GM18499 (cell line): ENCODE results near the gene ABLIM1.

Source experiments
- ATAC-seq: cut with Tn5 transposase; IDR thresholded peaks from one replicate; pipeline ENCODE4 v1.9.1; 2021; ENCODE audit warnings: moderate number of reproducible peaks; ENCODE audit not compliant: insufficient read depth, unreplicated experiment

Gene ABLIM1

GRCh38 chr10:114681542-114681941, 23.5 kb upstream of the ABLIM1 start:
- no peak for ATAC-seq

- no peak for ATAC-seq
Observed at GRCh38 chr10:114680543-114681117, 22.6 kb upstream of the ABLIM1 start.

- no peak for ATAC-seq
Observed at GRCh38 chr10:114679552-114679951, 21.5 kb upstream of the ABLIM1 start.

DNA sequence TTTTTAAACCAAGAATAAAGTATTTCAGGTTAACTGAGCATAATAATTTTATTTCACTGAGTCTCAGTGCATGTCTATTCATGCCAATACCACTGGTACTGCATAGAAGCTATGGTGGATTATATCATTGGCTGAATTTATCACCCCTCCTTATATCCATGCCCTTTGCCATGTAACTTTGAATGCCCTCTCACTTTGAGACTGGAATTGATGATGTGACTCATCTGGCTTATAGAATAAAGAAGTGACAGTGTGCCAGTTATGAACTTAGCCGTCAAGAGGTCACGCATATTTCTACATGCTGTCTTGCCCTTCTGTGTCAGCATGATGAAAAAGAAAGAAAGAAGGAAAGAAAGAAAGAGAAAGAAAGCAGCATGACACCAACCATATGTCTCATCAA, 20.7 kb upstream of the ABLIM1 start:
- no peak for ATAC-seq

GRCh38 chr10:114678336-114678735, 20.3 kb upstream of the ABLIM1 start:
- ATAC-seq, result no peak

GRCh38 chr10:114674346-114674745, 16.3 kb upstream of the ABLIM1 start:
- ATAC-seq, result no peak

GRCh38 chr10:114669648-114670047, 11.6 kb upstream of the ABLIM1 start:
- ATAC-seq, result no peak

DNA sequence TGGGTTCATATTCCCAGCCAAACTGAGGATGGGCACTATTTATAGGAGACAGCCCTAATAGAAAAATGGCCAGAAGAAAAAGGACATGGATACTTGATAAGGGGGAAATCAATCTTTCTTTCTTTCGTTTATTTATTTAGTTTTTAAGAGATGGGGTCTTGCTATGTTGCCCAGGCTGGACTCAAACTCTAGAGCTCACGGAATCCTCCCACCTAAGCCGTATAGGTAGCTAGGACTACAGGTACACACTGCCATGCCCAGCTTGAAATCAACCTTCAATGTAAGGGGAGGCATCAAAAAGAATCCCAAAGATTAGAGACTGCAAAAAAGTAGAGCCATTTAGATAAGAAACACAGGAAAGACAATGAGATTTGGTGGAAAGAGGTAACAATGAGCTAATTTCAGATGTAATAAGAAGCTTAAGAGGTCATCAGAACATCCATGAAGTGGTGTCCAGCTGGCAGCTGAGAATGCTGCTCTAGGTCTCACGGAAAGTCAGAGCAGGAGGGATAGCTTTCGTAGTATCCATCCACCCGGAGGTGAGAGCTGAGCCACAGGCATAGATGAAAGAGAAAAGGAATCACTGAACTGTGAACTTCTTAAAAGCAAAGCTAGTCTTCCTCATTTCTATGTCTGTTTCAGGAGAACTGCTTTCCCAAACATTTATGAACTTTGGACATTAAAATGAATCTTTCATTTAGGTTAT, 10.5 kb upstream of the ABLIM1 start:
- ATAC-seq, result no peak

GRCh38 chr10:114665873-114666272, 7.8 kb upstream of the ABLIM1 start:
- no peak for ATAC-seq

- no peak for ATAC-seq
Observed at GRCh38 chr10:114665406-114665805, 7.3 kb upstream of the ABLIM1 start.

DNA sequence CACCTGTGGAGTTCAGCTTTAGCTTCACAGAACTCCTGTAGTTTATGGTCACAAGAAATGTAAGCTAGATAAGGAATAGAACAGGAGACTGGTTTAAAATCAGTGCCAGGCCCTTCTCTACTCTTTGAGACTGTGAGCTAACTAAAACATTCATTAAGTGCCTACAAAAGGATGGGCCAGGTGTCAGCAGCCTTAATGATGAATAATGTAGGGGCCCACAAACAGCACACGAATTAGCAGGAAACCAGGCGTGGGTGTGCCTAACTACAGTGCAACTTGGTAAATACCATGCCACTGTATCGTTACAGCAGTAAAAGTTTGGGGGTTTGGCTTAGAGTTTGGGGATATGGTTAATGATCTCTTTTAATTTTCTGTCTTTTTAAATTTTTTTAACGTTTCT, 6.1 kb upstream of the ABLIM1 start:
- no peak for ATAC-seq

DNA sequence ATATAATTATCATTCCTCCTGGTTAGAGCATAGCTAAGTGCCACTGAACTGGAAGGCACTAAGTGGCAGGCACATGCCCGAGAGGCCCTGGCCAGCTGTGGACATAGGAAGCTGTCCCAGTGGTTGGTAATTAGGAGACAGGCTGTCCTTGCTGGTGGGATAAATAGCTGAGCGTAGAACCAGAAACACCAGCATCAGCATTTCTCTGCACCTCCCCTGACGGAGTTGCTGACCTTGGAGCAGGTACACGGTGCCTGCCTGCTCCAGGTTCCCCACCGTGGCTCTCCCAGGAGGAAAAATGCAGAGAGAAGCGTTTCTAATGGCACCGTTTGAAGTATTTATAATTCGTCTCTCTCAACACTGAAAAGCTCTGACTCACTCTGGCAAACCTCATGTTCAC, 5.6 kb upstream of the ABLIM1 start:
- ATAC-seq, result no peak

DNA sequence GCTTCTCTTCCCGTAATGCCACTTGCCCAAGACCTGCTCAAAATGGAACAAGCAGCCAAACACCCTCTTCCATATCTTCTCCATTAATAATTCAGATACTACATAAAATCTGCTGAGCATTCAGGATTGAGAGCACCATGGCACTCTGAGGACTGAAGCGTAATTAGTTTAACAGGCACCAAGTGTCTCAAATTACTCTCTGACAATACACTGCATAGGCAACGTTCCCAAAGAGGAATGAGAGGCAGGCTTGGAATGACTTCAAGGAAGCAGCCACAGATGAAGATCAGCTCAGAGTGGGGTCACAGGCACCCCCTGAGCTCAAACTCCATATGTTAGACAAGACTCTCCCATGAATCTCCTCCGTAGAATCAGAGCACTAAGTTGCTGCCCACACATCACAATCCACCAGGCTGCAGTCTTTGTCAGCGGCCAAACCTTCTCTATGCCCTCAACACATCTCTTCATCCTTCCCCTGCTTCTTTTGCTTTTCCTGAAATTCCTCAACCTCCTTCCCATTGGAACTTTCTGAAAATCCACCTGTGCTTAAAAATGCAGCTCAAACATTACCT, 4.7 kb upstream of the ABLIM1 start:
- ATAC-seq, result no peak

DNA sequence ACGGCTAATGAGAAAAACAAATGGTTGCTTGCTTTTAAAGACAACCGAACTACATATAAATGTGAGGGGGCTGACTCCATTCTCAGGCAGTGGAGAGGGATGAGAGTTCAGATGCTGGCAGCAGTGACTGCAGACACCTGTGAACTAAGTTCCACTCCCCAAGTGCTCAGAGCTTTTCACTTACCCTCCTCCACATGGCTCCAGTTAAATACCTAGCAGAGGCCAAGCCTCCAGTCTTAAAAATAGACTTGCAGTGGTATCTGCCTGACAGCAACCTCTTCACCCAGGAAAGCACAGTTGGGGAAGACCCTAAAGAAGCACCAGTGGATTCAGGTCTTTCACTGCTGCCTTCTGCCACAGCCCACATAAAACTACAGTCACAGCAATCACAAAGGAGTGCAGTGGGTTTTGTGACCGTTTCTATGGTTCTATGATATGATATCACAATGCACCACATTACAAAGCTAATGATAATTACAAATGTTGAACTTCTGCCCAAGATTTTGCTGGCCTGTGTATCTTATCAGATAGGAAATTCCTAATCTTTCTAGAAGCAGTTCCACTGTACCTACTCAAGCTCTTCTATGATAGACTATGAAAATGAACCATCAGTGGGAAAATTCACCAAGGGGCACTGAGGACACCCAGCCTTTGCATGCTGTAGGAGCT, 3.3 kb upstream of the ABLIM1 start:
- ATAC-seq, result no peak

GRCh38 chr10:114655671-114656070, 2.4 kb downstream of the ABLIM1 start:
- ATAC-seq, result no peak

DNA sequence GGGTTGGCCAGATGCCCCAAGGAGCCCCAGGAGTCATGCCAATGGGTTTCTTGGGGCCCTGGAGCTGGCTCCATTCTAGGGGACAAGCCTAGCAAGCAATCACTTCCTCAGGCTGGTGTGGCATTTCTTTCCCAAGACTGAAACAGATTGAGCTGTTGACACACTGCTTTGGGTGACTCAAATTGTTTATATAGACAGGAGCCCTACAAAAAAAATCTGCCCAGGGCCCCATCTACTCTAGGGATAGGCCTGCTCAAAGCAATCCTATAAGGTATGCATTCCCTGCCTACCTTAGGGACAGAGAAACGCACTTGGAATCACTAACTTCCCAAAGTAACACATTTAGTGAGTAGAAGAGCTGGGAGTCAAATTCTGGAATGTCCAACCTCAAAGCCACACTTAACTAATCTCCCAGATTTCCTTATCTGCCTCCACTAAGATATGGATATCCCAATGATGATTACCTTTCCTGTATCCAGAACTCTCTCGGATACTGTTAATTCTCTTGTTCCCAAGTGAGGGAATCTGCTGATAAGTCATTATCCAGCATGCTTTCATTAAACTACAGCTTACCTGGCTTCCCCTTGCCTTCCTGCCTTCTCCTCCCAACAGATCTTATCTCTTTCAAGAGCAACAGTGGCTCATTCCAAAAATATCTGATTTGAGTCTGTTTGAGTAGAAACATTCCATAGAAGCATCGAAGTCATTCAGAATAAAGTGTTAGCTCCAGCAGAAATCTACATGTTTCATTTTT, 3.1 kb downstream of the ABLIM1 start:
- no peak for ATAC-seq

DNA sequence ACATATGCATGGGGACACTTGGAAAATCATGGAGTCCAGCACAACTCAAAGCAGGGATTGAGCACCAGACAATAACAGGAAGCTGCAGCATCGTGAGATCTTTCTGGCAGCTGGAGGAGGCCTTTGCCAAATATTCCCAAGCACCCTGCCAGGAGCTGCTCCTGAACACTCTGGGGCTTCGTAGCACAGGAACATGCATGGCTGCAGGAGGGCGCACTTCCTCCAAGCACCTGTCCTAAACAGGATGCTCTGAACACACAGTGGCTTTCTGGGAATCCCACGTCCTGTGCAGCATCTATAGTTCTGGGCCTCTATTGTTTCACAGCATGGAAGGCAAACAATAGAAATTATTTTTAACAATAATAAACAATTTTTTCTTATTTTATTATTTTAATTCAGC, 4.1 kb downstream of the ABLIM1 start:
- no peak for ATAC-seq

DNA sequence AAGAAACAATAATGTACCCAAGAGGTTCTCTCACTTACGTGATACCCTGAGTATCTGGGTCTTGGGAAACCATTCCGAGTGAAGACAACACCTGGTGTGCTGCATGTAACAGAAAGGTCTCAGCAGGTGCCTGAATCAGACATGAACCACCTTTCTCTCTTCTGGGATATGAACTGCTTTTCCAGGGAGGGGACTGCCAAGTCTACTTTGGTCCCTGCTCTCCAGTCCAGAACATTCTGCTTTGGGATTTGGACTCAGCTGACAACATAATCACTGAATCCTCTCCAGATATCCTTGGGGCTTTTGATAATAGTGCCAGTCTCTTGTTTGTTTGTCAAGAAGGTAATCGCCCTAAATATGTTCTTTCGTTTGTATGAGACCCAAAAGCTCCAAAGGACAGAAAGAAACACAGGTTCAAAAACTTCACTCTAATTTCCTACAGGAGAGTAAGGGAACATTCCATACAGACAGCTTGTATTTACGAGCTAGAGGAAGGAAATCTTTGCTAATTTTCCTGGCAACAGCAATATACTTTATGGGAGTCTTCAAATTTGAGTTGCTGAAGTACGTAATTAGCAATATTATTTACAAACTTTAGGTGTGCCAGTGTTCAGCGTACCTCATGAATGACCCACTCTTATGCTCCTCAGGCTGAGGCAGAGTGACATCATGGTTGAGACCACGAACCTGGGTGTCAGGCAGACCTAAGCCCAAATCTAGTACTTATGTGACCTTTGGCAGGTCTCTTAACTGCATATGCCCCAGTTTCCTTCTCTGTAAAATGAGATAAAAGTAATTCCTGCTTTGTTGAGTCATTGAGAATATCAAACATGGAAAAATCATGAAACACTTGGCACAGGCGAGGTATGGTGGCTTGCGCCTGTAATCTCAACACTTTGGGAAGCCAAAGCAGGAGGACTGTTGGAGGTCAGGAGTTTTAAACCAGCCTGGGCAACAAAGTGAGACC, 5.4 kb downstream of the ABLIM1 start:
- no peak for ATAC-seq

GRCh38 chr10:114650831-114651230, 7.2 kb downstream of the ABLIM1 start:
- no peak for ATAC-seq

- no peak for ATAC-seq
Observed at GRCh38 chr10:114650266-114650665, 7.8 kb downstream of the ABLIM1 start.
